ENCODE measurements around the gene AMBRA1.

- TF ChIP-seq CTCF (IDR thresholded peaks at IDR 0.05): no peak
- TF ChIP-seq NFIC (IDR thresholded peaks at IDR 0.05; ENCODE audit: borderline replicate concordance): no peak
- no peak for TF ChIP-seq TEAD4 (IDR thresholded peaks at IDR 0.05; ENCODE audit: borderline replicate concordance, insufficient read depth)
- TF ChIP-seq, protein P1, sequence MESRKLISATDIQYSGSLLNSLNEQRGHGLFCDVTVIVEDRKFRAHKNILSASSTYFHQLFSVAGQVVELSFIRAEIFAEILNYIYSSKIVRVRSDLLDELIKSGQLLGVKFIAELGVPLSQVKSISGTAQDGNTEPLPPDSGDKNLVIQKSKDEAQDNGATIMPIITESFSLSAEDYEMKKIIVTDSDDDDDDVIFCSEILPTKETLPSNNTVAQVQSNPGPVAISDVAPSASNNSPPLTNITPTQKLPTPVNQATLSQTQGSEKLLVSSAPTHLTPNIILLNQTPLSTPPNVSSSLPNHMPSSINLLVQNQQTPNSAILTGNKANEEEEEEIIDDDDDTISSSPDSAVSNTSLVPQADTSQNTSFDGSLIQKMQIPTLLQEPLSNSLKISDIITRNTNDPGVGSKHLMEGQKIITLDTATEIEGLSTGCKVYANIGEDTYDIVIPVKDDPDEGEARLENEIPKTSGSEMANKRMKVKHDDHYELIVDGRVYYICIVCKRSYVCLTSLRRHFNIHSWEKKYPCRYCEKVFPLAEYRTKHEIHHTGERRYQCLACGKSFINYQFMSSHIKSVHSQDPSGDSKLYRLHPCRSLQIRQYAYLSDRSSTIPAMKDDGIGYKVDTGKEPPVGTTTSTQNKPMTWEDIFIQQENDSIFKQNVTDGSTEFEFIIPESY (IDR thresholded peaks at IDR 0.05; ENCODE audit: borderline replicate concordance, low read depth): no peak
Measured at GRCh38 chr11:46499821-46500220, 94.0 kb downstream of the AMBRA1 start.
